Neural cell (in vitro differentiated cells): ENCODE data around the gene PAPSS2. TPM values are rescaled to one million over a fixed set of nuclear protein-coding genes. Genes with fewer than 3 reads are reported as not detected.

ENCODE experiments used
- H2AFZ ChIP-seq: fragments of 200-600, 300-800 bp; sonication (generic), shearing (Covaris generic); 2 replicates; pipeline ENCODE4 v1.6.0; 2014; ENCODE audit warnings: low read depth, mild to moderate bottlenecking, antibody characterized with exemption, low read length, moderate library complexity
- H3F3A ChIP-seq: fragments of 200-600 bp; shearing (Covaris generic); 2 replicates; pipeline ENCODE4 v1.6.1; 2016; ENCODE audit warnings: mild to moderate bottlenecking, moderate library complexity, mixed read lengths, antibody characterized with exemption, low read length; ENCODE audit not compliant: insufficient read depth, poor library complexity, severe bottlenecking
- H3K27ac ChIP-seq: fragments of 200-600, 300-800 bp; sonication (generic), shearing (Covaris generic); 2 replicates; pipeline ENCODE4 v1.5.1; 2014; ENCODE audit warnings: mild to moderate bottlenecking, low read length, moderate library complexity
- H3K27me3 ChIP-seq: fragments of 300-800, 200-600 bp; sonication (generic), shearing (Covaris generic); 2 replicates; pipeline ENCODE4 v1.6.0; 2014; ENCODE audit warnings: mild to moderate bottlenecking, low read depth, low read length, moderate library complexity; ENCODE audit not compliant: insufficient read depth
- H3K36me3 ChIP-seq: fragments of 300-800, 200-600 bp; sonication (generic), shearing (Covaris generic); 2 replicates; pipeline ENCODE4 v1.5.1; 2014; ENCODE audit warnings: mild to moderate bottlenecking, antibody characterized with exemption, low read length, moderate library complexity; ENCODE audit not compliant: insufficient read depth
- H3K4me2 ChIP-seq: fragments of 300-800, 200-600 bp; sonication (generic), shearing (Covaris generic); 2 replicates; pipeline ENCODE4 v1.6.0; 2014; ENCODE audit warnings: mild to moderate bottlenecking, low read length
- H3K4me3 ChIP-seq: fragments of 300-800, 200-600 bp; sonication (generic), shearing (Covaris generic); 2 replicates; pipeline ENCODE4 v1.5.1; 2014; ENCODE audit warnings: mild to moderate bottlenecking, low read length, moderate library complexity
- H3K79me2 ChIP-seq: fragments of 200-600 bp; shearing (Covaris generic); replicated peaks from 2 replicates; pipeline ENCODE4 v1.6.0; 2014; ENCODE audit warnings: mild to moderate bottlenecking, low read length, moderate library complexity; ENCODE audit not compliant: insufficient read depth
- H3K9ac ChIP-seq: fragments of 300-800, 200-600 bp; sonication (generic), shearing (Covaris generic); 2 replicates; pipeline ENCODE4 v1.6.1; 2016; ENCODE audit warnings: mild to moderate bottlenecking, low read length, mixed read lengths
- H3K9me2 ChIP-seq: fragments of 200-600 bp; shearing (Covaris generic); 2 replicates; pipeline ENCODE4 v1.6.1; 2016; ENCODE audit warnings: mild to moderate bottlenecking, low read length, mixed read lengths; ENCODE audit not compliant: insufficient read depth
- H3K9me3 ChIP-seq: fragments of 200-600, 300-800 bp; sonication (generic), shearing (Covaris generic); 2 replicates; pipeline ENCODE4 v1.6.1; 2016; ENCODE audit warnings: mild to moderate bottlenecking, mixed run types, low read length, moderate library complexity, mixed read lengths
- H4K20me1 ChIP-seq: fragments of 200-600 bp; shearing (Covaris generic); 2 replicates; pipeline ENCODE4 v1.6.1; 2016; ENCODE audit warnings: mild to moderate bottlenecking, mixed run types; ENCODE audit not compliant: insufficient read depth
- EP300 ChIP-seq: fragments of 450-650 bp; conservative IDR thresholded peaks from 2 replicates; pipeline ENCODE4 v1.6.1; 2014; ENCODE audit warnings: antibody characterized with exemption, mild to moderate bottlenecking, moderate library complexity; ENCODE audit not compliant: poor library complexity, severe bottlenecking
- EZH2 ChIP-seq: fragments of 200-600, 300-800 bp; shearing (Covaris generic), sonication (generic); IDR thresholded peaks from 2 replicates; pipeline ENCODE4 v1.6.1; 2014; ENCODE audit warnings: antibody characterized with exemption, low read length, borderline replicate concordance, mild to moderate bottlenecking; ENCODE audit not compliant: insufficient read depth, poor library complexity, severe bottlenecking
- MXI1 ChIP-seq: fragments of 450-650 bp; conservative IDR thresholded peaks from 2 replicates; pipeline ENCODE4 v1.6.1; 2014; ENCODE audit warnings: antibody characterized with exemption, mild to moderate bottlenecking; ENCODE audit not compliant: poor library complexity, severe bottlenecking
- POLR2AphosphoS5 ChIP-seq: IDR thresholded peaks from 2 replicates; pipeline ENCODE4 v1.6.1; 2012
- RAD21 ChIP-seq: fragments of 450-650 bp; conservative IDR thresholded peaks from 2 replicates; pipeline ENCODE4 v1.6.1; 2014; ENCODE audit warnings: antibody characterized with exemption, mild to moderate bottlenecking, moderate library complexity
- SMC3 ChIP-seq: fragments of 450-650 bp; conservative IDR thresholded peaks from 2 replicates; pipeline ENCODE4 v1.6.1; 2014; ENCODE audit warnings: antibody characterized with exemption, mild to moderate bottlenecking, moderate library complexity; ENCODE audit not compliant: poor library complexity
- TAF1 ChIP-seq: IDR thresholded peaks from 2 replicates; pipeline ENCODE4 v1.6.1; 2012; ENCODE audit warnings: low read depth
- polyA plus RNA-seq: library from polyadenylated mRNA; depleted of rRNA; stranded (reverse); fragments of >200 nt; gene quantifications from 2 replicates; pipeline ENCODE4 v1.2.3, GENCODE V29; 2014
- TF ChIP-seq, protein P1 (sequence below): fragments of 450-650 bp; IDR thresholded peaks from 2 replicates; pipeline ENCODE4 v1.5.1; 2014; ENCODE audit warnings: antibody characterized with exemption, mild to moderate bottlenecking, moderate library complexity; ENCODE audit not compliant: poor library complexity, severe bottlenecking
- TF ChIP-seq, protein P2 (sequence below): IDR thresholded peaks from 2 replicates; pipeline ENCODE4 v1.6.1; 2012; ENCODE audit warnings: borderline replicate concordance

The PAPSS2 gene
- polyA plus RNA-seq, 1 donor from 2014 or later = 0.24 TPM

DNA sequence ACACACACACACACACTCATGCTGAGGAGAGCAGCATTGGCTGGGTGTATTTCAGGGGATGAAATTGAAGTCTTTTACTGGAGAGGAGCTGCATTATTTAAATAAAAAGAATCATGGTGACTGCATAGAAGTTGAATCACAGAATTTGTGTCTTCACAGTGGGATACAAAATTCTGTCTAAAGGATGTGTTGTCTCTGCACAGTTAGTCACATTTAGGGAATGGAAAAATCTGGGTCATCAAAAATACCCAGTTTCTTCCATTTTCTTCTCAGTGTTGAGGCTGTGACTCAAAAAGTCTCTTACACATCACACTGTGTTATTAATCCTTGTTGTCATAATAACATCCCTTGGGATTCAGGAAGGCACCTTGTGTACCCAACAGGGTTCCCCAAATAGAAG, 10.9 kb downstream of the PAPSS2 start:
- Histone ChIP-seq H3K4me2 (no peak overlapping the region), H3K9me2 (no peaks in the 10 kb centered on the region), H3K79me2 (no peaks in the 10 kb centered on the region), H3K9ac (no peak overlapping the region), H3K4me3 (no peak overlapping the region), H2AFZ (no peak overlapping the region), H4K20me1 (no peaks in the 10 kb centered on the region), H3K27ac (no peak overlapping the region), H3K27me3 (no peaks in the 10 kb centered on the region), H3K36me3 (no peaks in the 10 kb centered on the region), H3F3A (no peaks in the 10 kb centered on the region), H3K9me3 (no peaks in the 10 kb centered on the region)
- no peak for TF ChIP-seq SMC3
- TF ChIP-seq, protein P1, sequence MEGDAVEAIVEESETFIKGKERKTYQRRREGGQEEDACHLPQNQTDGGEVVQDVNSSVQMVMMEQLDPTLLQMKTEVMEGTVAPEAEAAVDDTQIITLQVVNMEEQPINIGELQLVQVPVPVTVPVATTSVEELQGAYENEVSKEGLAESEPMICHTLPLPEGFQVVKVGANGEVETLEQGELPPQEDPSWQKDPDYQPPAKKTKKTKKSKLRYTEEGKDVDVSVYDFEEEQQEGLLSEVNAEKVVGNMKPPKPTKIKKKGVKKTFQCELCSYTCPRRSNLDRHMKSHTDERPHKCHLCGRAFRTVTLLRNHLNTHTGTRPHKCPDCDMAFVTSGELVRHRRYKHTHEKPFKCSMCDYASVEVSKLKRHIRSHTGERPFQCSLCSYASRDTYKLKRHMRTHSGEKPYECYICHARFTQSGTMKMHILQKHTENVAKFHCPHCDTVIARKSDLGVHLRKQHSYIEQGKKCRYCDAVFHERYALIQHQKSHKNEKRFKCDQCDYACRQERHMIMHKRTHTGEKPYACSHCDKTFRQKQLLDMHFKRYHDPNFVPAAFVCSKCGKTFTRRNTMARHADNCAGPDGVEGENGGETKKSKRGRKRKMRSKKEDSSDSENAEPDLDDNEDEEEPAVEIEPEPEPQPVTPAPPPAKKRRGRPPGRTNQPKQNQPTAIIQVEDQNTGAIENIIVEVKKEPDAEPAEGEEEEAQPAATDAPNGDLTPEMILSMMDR = no peak
- TF ChIP-seq EZH2 = no peak
- TF ChIP-seq RAD21 = no peak
- no peak for TF ChIP-seq TAF1
- TF ChIP-seq MXI1 = no peak
- TF ChIP-seq POLR2AphosphoS5 = no peak
- TF ChIP-seq, protein P2, sequence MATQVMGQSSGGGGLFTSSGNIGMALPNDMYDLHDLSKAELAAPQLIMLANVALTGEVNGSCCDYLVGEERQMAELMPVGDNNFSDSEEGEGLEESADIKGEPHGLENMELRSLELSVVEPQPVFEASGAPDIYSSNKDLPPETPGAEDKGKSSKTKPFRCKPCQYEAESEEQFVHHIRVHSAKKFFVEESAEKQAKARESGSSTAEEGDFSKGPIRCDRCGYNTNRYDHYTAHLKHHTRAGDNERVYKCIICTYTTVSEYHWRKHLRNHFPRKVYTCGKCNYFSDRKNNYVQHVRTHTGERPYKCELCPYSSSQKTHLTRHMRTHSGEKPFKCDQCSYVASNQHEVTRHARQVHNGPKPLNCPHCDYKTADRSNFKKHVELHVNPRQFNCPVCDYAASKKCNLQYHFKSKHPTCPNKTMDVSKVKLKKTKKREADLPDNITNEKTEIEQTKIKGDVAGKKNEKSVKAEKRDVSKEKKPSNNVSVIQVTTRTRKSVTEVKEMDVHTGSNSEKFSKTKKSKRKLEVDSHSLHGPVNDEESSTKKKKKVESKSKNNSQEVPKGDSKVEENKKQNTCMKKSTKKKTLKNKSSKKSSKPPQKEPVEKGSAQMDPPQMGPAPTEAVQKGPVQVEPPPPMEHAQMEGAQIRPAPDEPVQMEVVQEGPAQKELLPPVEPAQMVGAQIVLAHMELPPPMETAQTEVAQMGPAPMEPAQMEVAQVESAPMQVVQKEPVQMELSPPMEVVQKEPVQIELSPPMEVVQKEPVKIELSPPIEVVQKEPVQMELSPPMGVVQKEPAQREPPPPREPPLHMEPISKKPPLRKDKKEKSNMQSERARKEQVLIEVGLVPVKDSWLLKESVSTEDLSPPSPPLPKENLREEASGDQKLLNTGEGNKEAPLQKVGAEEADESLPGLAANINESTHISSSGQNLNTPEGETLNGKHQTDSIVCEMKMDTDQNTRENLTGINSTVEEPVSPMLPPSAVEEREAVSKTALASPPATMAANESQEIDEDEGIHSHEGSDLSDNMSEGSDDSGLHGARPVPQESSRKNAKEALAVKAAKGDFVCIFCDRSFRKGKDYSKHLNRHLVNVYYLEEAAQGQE = no peak
- TF ChIP-seq EP300 = no peak

DNA sequence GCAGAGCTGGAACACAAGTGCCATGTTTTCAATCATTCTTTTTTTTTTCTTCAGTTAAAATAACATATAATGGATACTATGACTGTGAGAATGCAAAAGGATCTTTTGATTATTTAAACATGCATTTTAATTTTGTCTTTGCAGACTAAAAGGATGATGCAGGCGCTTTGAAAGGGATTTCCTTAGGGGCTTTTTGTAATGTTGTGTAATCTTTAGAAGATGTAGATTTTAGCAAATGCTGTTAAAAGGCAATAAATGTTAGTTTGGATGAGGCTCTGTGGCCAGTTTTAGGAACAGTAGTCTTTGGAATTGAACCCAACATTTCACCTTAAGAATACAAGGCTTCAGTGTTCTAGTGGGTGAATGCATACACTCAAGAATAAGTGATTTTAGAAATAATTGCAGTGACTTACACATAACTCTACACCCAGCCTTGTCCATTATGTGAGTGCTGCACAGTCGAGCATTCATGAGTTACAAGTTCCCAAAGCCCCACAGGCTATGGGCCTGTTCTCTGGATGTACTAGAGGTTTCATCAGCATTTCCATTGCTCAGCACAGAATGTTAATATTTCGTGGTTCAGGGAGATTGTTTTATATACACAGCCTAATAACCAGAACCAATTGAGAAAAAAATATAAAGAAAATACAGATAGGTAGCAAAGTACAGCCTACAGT, 11.6 kb downstream of the PAPSS2 start:
- H2AFZ ChIP-seq = no peak overlapping the region
- H3F3A ChIP-seq = no peaks in the 10 kb centered on the region
- no peaks in the 10 kb centered on the region for H3K9me3 ChIP-seq
- H3K9me2 ChIP-seq = no peaks in the 10 kb centered on the region
- H3K27me3 ChIP-seq = no peaks in the 10 kb centered on the region
- no peak overlapping the region for H3K4me3 ChIP-seq
- no peaks in the 10 kb centered on the region for H3K79me2 ChIP-seq
- H3K4me2 ChIP-seq = no peak overlapping the region
- H3K27ac ChIP-seq = no peak overlapping the region
- no peaks in the 10 kb centered on the region for H3K36me3 ChIP-seq
- H3K9ac ChIP-seq = no peak overlapping the region
- no peaks in the 10 kb centered on the region for H4K20me1 ChIP-seq
- no peak for TF ChIP-seq MXI1
- TF ChIP-seq POLR2AphosphoS5 = no peak
- TF ChIP-seq, protein P1 = no peak
- no peak for TF ChIP-seq EP300
- no peak for TF ChIP-seq TAF1
- TF ChIP-seq RAD21 = no peak
- no peak for TF ChIP-seq SMC3
- no peak for TF ChIP-seq EZH2
- TF ChIP-seq, protein P2 = no peak
